ENCODE results near the gene SKAP1. TPM values are rescaled to one million over a fixed set of nuclear protein-coding genes. Genes with fewer than 3 reads are reported as not detected.
A peak's percentile ranks its signal among the peaks of the same experiment; 100 is the strongest.

Gene SKAP1
- polyA plus RNA-seq, 3 donors: 9.0 to 9.9 (median 9.6) TPM

DNA sequence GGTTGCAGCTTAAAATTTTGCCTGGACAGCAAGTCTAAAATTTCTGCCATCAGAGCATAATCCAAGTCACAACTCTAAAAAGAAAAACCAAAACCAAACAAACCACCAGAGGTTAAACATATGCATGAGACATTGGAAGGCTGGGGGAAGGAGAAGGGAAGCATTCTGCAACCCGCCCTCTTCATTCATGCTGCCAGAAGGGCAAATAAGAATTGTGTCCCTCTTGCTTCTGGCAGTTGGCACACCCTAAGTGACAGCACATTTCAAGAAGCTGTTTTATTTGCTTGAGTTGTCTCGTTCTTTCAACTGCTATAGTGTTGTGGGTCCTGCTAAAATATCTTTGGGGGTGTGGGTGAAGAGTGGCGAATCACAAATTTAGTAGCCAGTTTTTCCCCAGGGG, 99.6 kb downstream of the SKAP1 start:
- DNase-seq: no peak

- DNase-seq: no peak
Observed at GRCh38 chr17:48328457-48328856, 101.6 kb downstream of the SKAP1 start.

- no peak for DNase-seq
Observed at GRCh38 chr17:48326310-48326709, 103.7 kb downstream of the SKAP1 start.

DNA sequence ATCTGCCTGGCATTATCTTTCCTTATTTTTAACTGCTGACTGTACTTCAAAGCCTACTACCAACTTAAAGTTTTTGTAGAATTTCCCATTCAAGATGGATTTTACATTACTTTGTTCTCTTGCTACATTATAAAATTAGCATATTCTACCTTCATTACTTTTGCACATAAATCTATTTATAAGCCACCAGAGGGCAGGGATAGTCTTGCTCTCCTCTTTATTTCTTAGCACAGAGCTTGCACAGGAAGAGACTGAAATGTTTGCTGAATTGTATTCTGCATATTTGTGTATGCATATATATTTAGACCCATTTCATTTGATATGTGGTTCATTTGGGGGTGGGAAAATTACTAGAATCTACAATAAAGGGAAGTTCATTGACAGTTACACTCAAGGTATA, 108.0 kb downstream of the SKAP1 start:
- no peak for DNase-seq

DNA sequence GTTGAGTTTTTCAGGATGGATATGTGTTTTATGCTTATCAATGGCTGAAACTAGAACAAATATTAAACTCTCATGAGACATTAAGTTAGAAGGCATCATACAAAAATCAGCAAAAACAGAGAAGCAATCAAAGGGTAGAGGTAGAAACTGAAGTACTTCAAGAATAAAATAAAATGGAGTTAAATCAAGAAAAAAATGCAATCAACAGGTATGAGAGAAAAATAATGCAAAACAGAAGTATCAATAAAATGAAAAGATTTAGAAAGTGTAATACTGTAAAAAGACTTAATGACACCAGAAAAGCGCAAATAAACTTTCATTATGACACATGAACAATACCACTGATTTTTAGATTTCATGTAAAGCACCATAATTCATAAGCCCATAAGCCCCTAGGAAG, 112.3 kb downstream of the SKAP1 start:
- no peak for DNase-seq

DNA sequence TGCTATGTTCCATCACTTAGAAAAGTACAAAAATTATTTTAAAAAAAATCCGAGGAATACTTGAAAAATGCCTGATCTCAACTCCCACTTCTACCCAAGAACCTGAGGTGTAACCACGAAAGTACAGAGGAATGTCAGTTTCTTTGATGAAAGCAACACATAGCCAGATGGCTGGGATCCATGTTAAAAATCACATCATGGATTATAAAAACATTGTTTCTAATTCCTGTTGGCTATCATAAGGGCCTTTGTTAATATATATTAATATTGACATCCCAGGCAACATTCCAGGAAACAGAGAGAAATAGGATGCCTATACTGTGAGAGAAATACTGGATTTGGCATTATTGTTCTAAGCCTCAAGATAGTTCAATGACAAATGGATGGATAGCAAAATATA, 115.3 kb downstream of the SKAP1 start:
- no peak for DNase-seq

- DNase-seq: no peak
Observed at GRCh38 chr17:48313096-48313755, 116.8 kb downstream of the SKAP1 start.

DNA sequence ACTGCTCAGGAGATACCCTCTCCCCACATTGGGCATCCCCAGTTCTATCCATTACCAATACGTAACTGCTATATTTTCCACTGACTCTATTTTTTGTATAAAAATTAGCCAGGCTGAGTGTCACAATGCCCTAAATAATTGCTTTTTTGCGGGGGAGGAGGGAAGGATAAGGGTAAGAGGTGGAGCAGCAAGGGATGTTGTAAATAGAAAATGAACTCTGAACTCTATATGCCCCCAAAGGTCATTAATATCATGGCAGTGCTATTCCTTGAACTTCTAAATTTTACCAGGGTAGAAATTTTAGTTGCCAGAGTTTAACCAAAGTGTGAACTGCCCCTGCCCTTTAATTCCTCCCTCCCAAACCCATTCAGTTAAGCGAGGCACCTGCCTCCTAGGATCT, 118.7 kb downstream of the SKAP1 start:
- no peak for DNase-seq

DNA sequence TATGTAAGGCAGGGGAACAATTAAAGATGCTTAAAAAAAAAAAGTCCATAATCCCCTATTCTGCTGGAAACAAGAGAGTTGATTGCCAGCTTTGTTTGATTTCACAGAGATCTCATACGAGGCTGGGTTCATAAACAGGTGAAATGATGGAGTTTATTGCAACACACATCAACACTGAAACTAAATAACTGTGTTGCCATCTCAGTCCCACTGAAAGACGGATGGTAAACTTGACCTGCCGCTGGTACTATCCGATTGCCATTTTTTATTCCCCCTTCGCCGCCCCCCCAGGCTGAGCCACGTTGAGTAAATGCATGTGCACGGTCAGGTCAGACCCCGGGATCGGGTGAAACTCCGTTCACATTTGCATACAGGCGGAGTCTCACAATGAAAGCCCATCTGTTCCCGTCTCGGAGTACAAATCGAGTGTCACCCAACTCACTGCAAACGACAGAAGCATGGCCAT, 119.2 kb downstream of the SKAP1 start:
- peak; percentile 90 for DNase-seq

- no peak for DNase-seq
Observed at GRCh38 chr17:48308581-48308980, 121.4 kb downstream of the SKAP1 start.

DNA sequence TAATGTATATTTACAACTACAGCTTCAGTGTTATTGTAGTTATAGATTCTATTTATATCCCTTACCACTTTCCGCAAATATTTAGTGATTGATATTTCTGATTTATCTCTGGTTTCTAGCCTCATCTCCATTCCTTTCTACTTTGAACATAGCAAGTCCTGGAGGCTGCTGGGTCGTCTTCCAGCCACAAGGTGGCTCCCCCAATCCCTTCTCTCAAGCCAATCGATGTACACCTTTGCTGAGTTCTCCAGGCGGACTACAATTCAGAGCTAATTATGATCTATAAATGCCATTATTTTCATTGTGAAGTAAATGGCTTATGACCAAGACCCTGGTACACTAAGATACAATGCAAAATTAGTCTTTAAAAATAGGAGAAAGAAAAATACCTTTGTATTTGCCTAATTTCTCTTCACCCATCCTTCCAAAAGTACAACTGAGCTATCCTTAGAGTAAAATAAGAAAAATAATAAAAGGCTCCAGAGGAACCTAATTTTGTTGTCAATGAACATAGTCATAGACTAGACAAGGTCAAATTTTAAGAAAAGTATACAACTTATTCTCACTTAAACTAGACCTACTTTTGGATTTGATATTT, 122.1 kb downstream of the SKAP1 start:
- DNase-seq: peak; percentile 48

DNA sequence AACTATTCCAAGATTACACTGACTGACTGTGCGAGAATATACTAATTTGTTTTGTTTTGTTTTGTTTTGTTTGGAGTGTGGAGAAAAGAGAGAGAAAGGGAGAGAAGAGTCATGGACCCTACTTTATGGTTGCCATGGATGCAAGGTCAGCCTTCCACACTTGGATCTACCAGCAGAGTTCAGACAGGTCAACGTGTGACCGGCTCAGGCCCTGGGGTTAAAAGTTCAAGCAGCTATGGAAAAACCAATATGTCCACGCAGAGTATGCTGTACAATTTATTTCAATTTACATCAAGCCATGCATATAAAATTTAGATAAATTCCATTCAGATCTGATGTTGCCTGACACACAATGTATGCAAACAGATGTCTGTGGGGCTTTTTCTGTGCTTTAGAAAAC, 122.8 kb downstream of the SKAP1 start:
- no peak for DNase-seq

DNA sequence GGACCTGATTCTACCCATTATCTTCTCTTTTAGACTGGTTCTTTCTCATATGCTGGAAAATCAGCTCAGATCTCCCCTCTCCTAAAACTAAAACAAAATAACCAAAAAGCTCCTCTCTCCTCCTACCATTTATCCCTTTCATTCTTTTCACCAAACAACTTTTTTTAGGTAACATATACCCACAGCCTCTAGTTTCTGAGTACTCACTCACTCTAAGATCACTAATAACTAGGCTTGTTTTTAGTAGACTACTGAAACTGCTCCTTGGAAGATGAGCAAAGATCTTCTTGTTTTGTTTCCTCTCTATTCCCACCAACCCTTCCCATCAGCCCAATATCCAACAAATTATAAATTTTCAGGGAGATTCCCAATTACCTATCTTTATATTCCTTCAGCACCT, 129.0 kb downstream of the SKAP1 start:
- DNase-seq: no peak

DNA sequence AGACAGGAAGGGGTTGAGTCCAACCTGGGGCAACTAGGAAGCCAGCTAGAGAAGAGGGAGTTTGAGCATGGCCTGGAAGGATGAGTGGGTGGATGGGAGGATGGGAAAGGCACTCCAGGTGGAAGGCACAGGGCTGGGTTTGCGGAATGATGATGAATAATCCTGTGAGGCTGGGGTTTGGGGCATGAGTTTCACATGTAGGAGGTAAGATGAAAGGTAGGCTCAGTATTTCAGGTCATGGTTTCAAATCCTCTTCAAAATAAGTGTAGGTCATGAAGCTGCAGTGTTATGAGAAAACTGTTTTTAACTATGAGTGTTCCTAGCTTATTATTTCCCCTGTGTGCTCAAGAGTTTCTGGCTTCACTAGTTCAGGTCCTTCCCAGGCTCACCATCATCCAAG, 130.3 kb downstream of the SKAP1 start:
- no peak for DNase-seq

DNA sequence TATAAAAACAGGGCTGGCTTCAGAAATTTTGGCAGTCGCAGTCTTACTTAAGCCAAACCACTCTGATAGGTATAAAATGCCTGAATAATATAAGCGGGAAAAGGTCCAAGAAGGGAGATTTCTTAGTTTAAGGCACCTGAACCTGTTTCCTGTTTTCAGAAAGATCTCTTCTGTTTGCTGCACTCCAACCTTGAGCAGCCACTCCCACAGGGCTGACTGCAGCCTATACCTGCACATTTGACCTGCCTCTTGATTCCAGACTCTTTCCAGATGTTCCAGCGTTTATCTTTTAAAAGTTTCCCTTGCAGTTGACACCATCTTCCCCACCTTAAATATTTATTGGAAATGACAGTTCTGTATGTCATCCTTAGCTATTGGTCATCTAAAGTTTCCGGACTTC, 132.2 kb downstream of the SKAP1 start:
- no peak for DNase-seq

- DNase-seq: no peak
Observed at GRCh38 chr17:48296453-48296852, 133.6 kb downstream of the SKAP1 start.

GRCh38 chr17:48295362-48296288, 134.4 kb downstream of the SKAP1 start:
- no peak for DNase-seq

DNA sequence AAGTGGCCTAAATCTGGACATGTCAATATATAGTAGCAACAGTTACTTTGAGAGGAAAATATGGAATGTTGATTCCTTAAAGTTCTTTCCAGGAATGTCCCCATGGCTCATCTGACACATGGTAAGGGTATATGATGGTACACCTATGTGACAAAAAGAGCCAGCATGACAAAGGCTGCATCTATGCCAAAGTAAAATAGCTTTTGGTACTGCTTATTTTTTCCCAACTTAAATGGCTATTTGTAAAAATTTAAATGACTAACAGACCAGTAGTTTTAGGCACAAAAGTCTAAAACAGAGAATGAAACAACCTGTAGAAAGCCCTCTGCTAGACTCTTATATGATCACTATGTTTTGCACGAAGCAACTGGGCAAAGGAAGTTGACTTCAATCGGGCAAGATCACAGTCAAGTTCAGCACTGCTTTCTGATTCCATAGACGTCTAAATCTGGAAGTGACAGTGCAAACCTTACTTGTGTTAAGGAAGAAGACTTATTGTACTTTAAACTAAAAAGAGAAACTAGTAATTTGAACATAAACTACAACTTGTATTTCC, 135.1 kb downstream of the SKAP1 start:
- no peak for DNase-seq

DNA sequence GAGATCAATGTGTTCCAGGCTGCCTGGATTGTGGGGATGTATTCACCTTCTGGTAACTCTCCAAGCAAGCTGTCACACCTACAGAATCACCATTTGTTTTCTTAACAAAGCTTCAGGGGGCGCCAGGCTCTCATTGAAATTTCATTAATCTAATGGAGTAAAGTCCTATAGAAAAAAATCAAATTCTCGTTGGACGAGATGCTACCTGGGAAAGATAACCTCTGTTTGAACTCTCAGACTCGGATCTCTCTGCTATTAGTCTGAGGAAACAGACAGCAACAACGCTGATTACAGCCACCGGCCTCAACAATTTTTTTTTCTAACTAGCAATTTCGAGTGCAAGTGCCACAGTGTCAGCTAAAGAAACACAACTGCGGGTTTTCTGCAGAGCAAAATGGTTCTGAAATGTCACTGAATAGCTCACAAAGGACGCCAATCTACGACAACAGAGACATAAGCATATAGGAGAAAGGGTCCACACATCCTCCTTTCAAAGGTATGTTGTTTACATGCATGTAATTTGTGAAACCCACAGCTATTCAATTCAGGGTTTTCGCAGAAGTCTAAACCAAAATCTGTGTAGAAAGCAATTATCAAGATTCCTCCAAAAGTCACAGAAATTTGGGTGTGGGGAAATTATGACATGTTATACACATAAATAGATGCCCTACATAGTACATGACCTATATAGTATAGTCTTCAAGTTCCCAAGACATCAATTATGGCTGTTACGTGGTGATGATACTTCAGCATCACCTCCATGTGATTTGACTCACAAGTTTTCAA, 135.8 kb downstream of the SKAP1 start:
- no peak for DNase-seq

DNA sequence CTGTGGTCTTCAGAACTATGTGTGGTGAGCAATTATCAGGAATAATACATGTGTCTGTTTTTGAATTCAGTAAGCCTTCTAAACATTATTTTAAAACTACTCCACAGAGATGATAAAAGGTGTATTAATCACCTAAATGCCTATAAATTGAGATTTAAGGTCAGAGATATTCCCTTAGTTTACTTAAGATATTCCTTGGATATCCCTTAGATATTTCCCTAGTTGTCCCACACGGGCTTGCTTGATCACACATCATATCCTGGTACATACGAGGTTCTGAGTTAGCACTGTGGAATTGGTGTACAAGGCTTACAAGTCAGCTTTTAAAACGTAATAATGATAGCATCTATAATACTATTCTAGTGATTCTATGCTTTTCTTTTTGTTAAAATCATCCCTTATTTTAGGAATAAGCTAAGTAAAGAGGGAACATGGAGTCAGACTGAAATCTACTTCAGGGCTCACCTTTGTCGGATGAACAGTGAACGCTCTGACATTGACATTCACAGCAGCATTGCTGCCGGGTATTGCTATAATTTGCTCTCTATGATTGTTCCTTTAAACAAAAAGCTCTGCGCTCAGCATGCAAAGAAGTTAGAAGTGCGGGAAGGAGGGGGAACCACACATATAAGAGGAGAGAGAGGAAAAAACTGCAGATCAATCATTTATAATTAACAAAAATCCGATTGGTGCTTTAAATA, 136.5 kb downstream of the SKAP1 start:
- DNase-seq: no peak

DNA sequence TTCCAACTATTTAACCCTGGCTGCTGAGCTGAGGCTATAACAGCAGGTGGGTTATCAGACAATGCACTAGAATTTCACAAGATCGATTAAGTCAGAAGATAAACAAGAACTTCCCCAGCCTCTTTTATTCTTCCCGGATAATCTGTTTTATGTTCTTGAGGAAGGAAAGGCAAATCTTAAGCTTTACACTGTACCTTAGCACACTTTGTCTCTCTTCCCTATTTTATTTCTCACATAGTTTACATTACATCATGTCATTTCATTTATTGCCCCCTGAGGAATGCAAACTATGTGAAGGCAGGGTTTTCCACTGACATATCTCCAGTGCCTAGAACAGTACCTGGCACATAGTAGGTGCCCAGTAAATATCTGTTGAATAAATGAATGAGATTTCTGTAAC, 139.6 kb downstream of the SKAP1 start:
- no peak for DNase-seq

All from renal pelvis (tissue), 4 donors.